GM12878 (cell line): ENCODE data around the gene WWOX. TPM values are rescaled to one million over a fixed set of nuclear protein-coding genes. Genes with fewer than 3 reads are reported as not detected.

ENCODE experiments used
- CBFB ChIP-seq: IDR thresholded peaks from 2 replicates; pipeline ENCODE4 v1.6.1; 2016; ENCODE audit warnings: antibody characterized with exemption, low read depth
- CHD2 ChIP-seq: IDR thresholded peaks from 2 replicates; pipeline ENCODE4 v1.6.1; 2011; ENCODE audit warnings: low read depth, low read length, improper control_type of control experiment, borderline replicate concordance
- CREM ChIP-seq: IDR thresholded peaks from 2 replicates; pipeline ENCODE4 v1.6.1; 2014; ENCODE audit warnings: antibody characterized with exemption, low read depth
- EED ChIP-seq: sonication (generic); IDR thresholded peaks from 2 replicates; pipeline ENCODE4 v1.6.1; 2016; ENCODE audit warnings: antibody characterized with exemption, low read depth
- EZH2 ChIP-seq: IDR thresholded peaks from 2 replicates; pipeline ENCODE4 v1.6.1; 2012; ENCODE audit warnings: low read depth, mild to moderate bottlenecking, control low read depth, inconsistent platforms, low read length, borderline replicate concordance; ENCODE audit not compliant: control insufficient read depth
- IKZF1 ChIP-seq: fragments of 450-650 bp; conservative IDR thresholded peaks from 2 replicates; pipeline ENCODE4 v1.6.1; 2017; ENCODE audit warnings: antibody characterized with exemption, mild to moderate bottlenecking
- MTA2 ChIP-seq: fragments of 450-650 bp; IDR thresholded peaks from 2 replicates; pipeline ENCODE4 v1.6.1; 2016; ENCODE audit warnings: low read depth, mild to moderate bottlenecking, moderate library complexity
- MYC ChIP-seq: IDR thresholded peaks from 2 replicates; pipeline ENCODE4 v1.6.1; 2011; ENCODE audit warnings: mild to moderate bottlenecking, low read length, moderate library complexity, inconsistent platforms; ENCODE audit not compliant: insufficient read depth, insufficient replicate concordance, insufficient read length, severe bottlenecking
- NR2F1 ChIP-seq: fragments of 450-650 bp; conservative IDR thresholded peaks from 2 replicates; pipeline ENCODE4 v1.6.1; 2017; ENCODE audit warnings: mild to moderate bottlenecking
- NRF1 ChIP-seq: conservative IDR thresholded peaks from 2 replicates; pipeline ENCODE4 v1.6.1; 2011; ENCODE audit warnings: mild to moderate bottlenecking, low read depth, low read length, improper control_type of control experiment
- SREBF2 ChIP-seq: IDR thresholded peaks from 2 replicates; pipeline ENCODE4 v1.6.1; 2012; ENCODE audit warnings: mild to moderate bottlenecking, low read length
- polyA plus RNA-seq, 11 experiments: library from polyadenylated mRNA; depleted of rRNA in 4 of 11; unstranded in 6 of 11; stranded (reverse) in 5 of 11; fragments of >200 nt; fragmentation: Nextera tagmentation in 4 of 11; fragmentation: Illumina TruSeq in 1 of 11; extraction: Ambion mirVana in 4 of 11; extraction: Trizol in 1 of 11; gene quantifications; 1 replicate in 1 of 11; 2 replicates in 10 of 11; pipeline versions ENCODE4 v1.2.1 to v1.2.3, GENCODE V29; 2011 to 2016; ENCODE audit warnings: inconsistent platforms in 2 of 11, missing spikeins in 2 of 11, low read depth in 1 of 11
- total RNA-seq, 4 experiments: library from RNA; depleted of rRNA in 3 of 4; stranded (reverse); fragments of >200 nt in 3 of 4; fragmentation: Illumina TruSeq in 1 of 4; extraction: Trizol in 1 of 4; gene quantifications; 2 replicates each; pipeline versions ENCODE4 v1.2.1 to v1.2.3, GENCODE V29; 2013 to 2021
- TF ChIP-seq, protein P1 (sequence below): fragments of 450-650 bp; IDR thresholded peaks from 2 replicates; pipeline ENCODE4 v1.6.1; 2016; ENCODE audit warnings: mild to moderate bottlenecking
- TF ChIP-seq, protein P2 (sequence below): IDR thresholded peaks from 2 replicates; pipeline ENCODE4 v1.6.1; 2011; ENCODE audit warnings: low read depth, low read length, improper control_type of control experiment, borderline replicate concordance
- TF ChIP-seq, protein P3 (sequence below): fragments of 450-650 bp; IDR thresholded peaks from 2 replicates; pipeline ENCODE4 v1.6.1; 2017; ENCODE audit warnings: low read depth, mild to moderate bottlenecking, moderate library complexity
- TF ChIP-seq, protein P4 (sequence below): fragments of 450-650 bp; IDR thresholded peaks from 2 replicates; pipeline ENCODE4 v1.6.1; 2016; ENCODE audit warnings: mild to moderate bottlenecking
- TF ChIP-seq, protein P5 (sequence below): fragments of 450-650 bp; IDR thresholded peaks from 2 replicates; pipeline ENCODE4 v1.6.1; 2017; ENCODE audit warnings: mild to moderate bottlenecking, moderate library complexity
- TF ChIP-seq, protein P6 (sequence below): IDR thresholded peaks from 2 replicates; pipeline ENCODE4 v1.6.1; 2012; ENCODE audit warnings: mild to moderate bottlenecking, low read depth, low read length

WWOX gene
- total and polyA plus RNA-seq, 10 of the 15 experiments (the other 5 are each of a cell fraction or from before 2014, with no cell fraction given): 2.8 to 24.4 (median 17.8) TPM

DNA sequence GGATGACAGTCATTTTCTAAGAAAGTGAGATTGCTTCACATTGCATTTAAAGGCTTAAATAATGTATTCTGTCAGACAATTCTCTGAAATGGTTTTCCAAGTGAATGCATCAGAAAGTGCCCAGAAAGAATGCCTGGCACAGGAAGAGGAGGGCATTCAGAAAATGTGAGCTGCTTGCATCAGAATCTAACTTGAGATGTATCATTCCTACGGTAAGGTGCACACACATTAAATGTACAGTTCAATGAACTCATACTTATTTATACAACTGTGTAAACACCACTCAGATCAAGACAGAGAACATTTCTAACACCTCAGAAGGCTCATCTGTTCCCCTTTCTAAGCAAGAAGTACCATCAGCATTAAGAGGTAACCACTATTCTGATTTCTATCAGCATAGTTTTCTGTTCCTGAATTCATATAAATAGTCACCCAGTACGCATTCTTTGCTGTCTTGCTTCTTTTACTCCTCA lies 863.0 kb downstream of the WWOX start (continued):
- TF ChIP-seq, protein P1, sequence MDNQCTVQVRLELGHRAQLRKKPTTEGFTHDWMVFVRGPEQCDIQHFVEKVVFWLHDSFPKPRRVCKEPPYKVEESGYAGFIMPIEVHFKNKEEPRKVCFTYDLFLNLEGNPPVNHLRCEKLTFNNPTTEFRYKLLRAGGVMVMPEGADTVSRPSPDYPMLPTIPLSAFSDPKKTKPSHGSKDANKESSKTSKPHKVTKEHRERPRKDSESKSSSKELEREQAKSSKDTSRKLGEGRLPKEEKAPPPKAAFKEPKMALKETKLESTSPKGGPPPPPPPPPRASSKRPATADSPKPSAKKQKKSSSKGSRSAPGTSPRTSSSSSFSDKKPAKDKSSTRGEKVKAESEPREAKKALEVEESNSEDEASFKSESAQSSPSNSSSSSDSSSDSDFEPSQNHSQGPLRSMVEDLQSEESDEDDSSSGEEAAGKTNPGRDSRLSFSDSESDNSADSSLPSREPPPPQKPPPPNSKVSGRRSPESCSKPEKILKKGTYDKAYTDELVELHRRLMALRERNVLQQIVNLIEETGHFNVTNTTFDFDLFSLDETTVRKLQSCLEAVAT: no peak
- TF ChIP-seq CREM: peak; percentile 72
- TF ChIP-seq CBFB: peak; percentile 67; the same call in 1 of the 2 replicates
- TF ChIP-seq MYC: no peak
- TF ChIP-seq EED: peak; percentile 53; the same call in 1 of the 2 replicates
- TF ChIP-seq, protein P2, sequence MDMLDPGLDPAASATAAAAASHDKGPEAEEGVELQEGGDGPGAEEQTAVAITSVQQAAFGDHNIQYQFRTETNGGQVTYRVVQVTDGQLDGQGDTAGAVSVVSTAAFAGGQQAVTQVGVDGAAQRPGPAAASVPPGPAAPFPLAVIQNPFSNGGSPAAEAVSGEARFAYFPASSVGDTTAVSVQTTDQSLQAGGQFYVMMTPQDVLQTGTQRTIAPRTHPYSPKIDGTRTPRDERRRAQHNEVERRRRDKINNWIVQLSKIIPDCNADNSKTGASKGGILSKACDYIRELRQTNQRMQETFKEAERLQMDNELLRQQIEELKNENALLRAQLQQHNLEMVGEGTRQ: no peak
- no peak for TF ChIP-seq EZH2
- TF ChIP-seq CHD2: 0 out of 2 replicates have a peak, but pooled peaks have one; percentile 22
- peak; percentile 93 for TF ChIP-seq MTA2
- no peak for TF ChIP-seq NR2F1
- TF ChIP-seq IKZF1: peak; percentile 34
- TF ChIP-seq, protein P3, sequence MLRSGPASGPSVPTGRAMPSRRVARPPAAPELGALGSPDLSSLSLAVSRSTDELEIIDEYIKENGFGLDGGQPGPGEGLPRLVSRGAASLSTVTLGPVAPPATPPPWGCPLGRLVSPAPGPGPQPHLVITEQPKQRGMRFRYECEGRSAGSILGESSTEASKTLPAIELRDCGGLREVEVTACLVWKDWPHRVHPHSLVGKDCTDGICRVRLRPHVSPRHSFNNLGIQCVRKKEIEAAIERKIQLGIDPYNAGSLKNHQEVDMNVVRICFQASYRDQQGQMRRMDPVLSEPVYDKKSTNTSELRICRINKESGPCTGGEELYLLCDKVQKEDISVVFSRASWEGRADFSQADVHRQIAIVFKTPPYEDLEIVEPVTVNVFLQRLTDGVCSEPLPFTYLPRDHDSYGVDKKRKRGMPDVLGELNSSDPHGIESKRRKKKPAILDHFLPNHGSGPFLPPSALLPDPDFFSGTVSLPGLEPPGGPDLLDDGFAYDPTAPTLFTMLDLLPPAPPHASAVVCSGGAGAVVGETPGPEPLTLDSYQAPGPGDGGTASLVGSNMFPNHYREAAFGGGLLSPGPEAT: peak; percentile 21; the same call in 1 of the 2 replicates
- TF ChIP-seq, protein P4, sequence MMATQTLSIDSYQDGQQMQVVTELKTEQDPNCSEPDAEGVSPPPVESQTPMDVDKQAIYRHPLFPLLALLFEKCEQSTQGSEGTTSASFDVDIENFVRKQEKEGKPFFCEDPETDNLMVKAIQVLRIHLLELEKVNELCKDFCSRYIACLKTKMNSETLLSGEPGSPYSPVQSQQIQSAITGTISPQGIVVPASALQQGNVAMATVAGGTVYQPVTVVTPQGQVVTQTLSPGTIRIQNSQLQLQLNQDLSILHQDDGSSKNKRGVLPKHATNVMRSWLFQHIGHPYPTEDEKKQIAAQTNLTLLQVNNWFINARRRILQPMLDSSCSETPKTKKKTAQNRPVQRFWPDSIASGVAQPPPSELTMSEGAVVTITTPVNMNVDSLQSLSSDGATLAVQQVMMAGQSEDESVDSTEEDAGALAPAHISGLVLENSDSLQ: no peak
- TF ChIP-seq, protein P5, sequence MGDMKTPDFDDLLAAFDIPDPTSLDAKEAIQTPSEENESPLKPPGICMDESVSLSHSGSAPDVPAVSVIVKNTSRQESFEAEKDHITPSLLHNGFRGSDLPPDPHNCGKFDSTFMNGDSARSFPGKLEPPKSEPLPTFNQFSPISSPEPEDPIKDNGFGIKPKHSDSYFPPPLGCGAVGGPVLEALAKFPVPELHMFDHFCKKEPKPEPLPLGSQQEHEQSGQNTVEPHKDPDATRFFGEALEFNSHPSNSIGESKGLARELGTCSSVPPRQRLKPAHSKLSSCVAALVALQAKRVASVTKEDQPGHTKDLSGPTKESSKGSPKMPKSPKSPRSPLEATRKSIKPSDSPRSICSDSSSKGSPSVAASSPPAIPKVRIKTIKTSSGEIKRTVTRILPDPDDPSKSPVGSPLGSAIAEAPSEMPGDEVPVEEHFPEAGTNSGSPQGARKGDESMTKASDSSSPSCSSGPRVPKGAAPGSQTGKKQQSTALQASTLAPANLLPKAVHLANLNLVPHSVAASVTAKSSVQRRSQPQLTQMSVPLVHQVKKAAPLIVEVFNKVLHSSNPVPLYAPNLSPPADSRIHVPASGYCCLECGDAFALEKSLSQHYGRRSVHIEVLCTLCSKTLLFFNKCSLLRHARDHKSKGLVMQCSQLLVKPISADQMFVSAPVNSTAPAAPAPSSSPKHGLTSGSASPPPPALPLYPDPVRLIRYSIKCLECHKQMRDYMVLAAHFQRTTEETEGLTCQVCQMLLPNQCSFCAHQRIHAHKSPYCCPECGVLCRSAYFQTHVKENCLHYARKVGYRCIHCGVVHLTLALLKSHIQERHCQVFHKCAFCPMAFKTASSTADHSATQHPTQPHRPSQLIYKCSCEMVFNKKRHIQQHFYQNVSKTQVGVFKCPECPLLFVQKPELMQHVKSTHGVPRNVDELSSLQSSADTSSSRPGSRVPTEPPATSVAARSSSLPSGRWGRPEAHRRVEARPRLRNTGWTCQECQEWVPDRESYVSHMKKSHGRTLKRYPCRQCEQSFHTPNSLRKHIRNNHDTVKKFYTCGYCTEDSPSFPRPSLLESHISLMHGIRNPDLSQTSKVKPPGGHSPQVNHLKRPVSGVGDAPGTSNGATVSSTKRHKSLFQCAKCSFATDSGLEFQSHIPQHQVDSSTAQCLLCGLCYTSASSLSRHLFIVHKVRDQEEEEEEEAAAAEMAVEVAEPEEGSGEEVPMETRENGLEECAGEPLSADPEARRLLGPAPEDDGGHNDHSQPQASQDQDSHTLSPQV: no peak
- TF ChIP-seq, protein P6, sequence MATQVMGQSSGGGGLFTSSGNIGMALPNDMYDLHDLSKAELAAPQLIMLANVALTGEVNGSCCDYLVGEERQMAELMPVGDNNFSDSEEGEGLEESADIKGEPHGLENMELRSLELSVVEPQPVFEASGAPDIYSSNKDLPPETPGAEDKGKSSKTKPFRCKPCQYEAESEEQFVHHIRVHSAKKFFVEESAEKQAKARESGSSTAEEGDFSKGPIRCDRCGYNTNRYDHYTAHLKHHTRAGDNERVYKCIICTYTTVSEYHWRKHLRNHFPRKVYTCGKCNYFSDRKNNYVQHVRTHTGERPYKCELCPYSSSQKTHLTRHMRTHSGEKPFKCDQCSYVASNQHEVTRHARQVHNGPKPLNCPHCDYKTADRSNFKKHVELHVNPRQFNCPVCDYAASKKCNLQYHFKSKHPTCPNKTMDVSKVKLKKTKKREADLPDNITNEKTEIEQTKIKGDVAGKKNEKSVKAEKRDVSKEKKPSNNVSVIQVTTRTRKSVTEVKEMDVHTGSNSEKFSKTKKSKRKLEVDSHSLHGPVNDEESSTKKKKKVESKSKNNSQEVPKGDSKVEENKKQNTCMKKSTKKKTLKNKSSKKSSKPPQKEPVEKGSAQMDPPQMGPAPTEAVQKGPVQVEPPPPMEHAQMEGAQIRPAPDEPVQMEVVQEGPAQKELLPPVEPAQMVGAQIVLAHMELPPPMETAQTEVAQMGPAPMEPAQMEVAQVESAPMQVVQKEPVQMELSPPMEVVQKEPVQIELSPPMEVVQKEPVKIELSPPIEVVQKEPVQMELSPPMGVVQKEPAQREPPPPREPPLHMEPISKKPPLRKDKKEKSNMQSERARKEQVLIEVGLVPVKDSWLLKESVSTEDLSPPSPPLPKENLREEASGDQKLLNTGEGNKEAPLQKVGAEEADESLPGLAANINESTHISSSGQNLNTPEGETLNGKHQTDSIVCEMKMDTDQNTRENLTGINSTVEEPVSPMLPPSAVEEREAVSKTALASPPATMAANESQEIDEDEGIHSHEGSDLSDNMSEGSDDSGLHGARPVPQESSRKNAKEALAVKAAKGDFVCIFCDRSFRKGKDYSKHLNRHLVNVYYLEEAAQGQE: no peak
- no peak for TF ChIP-seq SREBF2
- no peak for TF ChIP-seq NRF1
